Measurements from ENCODE around the gene CYP4B1. TPM values are rescaled to one million over a fixed set of nuclear protein-coding genes. Genes with fewer than 3 reads are reported as not detected.
A peak's percentile ranks its signal among the peaks of the same experiment; 100 is the strongest.
"Not testable (repeated sequence)": the region's sequence is repeated elsewhere in the genome, so short reads cannot be mapped to it uniquely, and the experiment has no call there.

Gene CYP4B1
- total and polyA plus RNA-seq, 12 donors, result 0.22 to 15.1 (median 5.5) TPM

- no peaks in the 10 kb centered on the region for H3K36me3 ChIP-seq (replicated peaks in 1 of 2)
- no peaks in the 10 kb centered on the region for H3K27me3 ChIP-seq
- TF ChIP-seq POLR2A (IDR thresholded peaks at IDR 0.05), result no peak
- TF ChIP-seq, protein P1, sequence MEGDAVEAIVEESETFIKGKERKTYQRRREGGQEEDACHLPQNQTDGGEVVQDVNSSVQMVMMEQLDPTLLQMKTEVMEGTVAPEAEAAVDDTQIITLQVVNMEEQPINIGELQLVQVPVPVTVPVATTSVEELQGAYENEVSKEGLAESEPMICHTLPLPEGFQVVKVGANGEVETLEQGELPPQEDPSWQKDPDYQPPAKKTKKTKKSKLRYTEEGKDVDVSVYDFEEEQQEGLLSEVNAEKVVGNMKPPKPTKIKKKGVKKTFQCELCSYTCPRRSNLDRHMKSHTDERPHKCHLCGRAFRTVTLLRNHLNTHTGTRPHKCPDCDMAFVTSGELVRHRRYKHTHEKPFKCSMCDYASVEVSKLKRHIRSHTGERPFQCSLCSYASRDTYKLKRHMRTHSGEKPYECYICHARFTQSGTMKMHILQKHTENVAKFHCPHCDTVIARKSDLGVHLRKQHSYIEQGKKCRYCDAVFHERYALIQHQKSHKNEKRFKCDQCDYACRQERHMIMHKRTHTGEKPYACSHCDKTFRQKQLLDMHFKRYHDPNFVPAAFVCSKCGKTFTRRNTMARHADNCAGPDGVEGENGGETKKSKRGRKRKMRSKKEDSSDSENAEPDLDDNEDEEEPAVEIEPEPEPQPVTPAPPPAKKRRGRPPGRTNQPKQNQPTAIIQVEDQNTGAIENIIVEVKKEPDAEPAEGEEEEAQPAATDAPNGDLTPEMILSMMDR (IDR thresholded peaks at IDR 0.05), result no peak
- WGBS, 4 donors, result 30 to 59% (median 56%) methylated on average over 2 to 5 of the region's 5 CpGs
- intact Hi-C loops (cut with DNase I), result no loop called here
- H3K27ac ChIP-seq, result peak overlapping the region in 1 of 5 donors; percentile 58
- no peaks in the 10 kb centered on the region for H3K4me1 ChIP-seq (replicated peaks in 1 of 2)
- H3K4me3 ChIP-seq, result no peak overlapping the region
- H3K9me3 ChIP-seq (replicated peaks in 1 of 3), result no peaks in the 10 kb centered on the region
- peak in 3 of 7 donors; percentile 31 to 66 (median 53) for DNase-seq
Observed at GRCh38 chr1:46820560-46821060, 21.8 kb downstream of the CYP4B1 start.

DNA sequence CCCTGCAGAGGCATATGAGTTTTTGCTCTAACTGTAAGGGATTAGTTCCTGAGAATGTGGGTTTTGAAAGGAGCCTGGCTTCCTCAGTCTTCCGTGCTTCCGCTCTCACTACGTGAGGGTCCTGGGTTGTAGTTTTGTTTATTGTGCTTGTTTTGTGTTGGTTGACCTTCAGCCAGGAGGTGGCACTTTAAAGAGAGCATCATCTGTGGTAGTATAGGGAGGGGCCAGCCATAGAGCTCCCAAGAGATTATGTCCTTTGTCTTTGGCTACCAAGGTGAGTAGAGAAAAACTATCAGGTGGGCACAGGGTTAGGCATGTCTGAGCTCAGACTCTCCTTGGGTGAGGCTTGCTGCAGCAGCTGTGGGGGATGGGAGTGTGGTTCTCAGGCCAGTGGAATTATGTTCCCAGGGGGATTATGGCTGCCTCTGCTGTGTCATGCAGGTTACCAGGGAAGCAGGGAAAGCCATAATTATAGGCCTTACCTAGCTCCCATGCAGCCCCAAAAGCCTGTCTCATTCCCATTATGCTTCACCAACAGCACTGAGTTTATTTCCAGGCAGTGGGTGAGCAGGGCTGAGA lies 23.5 kb downstream of the CYP4B1 start:
- intact Hi-C loops (cut with DNase I), result no loop called here

DNA sequence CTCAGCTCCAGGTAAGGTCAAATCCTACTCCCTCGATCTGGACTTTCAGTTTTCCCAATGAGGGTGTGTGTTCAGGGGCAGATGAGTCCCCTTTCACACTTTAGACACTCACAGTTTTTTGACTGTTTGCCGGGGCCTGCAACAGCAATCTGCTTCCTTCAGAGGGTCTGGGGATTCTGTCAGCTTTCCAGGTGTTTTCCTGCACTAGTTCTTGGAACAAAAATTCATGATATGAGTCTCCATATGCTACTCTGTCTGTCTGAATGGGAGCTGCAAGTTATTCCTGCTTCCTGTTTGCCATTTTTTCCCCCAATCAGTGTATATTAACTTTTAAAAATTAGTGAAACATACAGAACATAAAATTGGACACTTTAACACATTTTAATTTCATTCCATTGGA lies 24.3 kb downstream of the CYP4B1 start:
- Histone ChIP-seq H3K4me3 (no peak overlapping the region), H3K27ac (no peak overlapping the region), H3K9me3 (replicated peaks in 1 of 3) (no peaks in the 10 kb centered on the region), H3K4me1 (replicated peaks in 1 of 2) (no peaks in the 10 kb centered on the region), H3K27me3 (no peaks in the 10 kb centered on the region), H3K36me3 (replicated peaks in 1 of 2) (no peaks in the 10 kb centered on the region)
- TF ChIP-seq, protein P1 (IDR thresholded peaks at IDR 0.05), result no peak
- TF ChIP-seq POLR2A (IDR thresholded peaks at IDR 0.05), result no peak
- 31 to 52% (median 46%) methylated on average over 2 of the region's 2 CpGs for WGBS, 4 donors
- DNase-seq, result no peak
- intact Hi-C loops (cut with DNase I), result no loop called here

More for the DNA sequence above, 23.5 kb downstream of the CYP4B1 start:
- 71 to 84% (median 81%) methylated on average over 3 of the region's 3 CpGs for WGBS, 4 donors
- no peak for DNase-seq
- no peaks in the 10 kb centered on the region for H3K4me1 ChIP-seq (replicated peaks in 1 of 2)
- H3K4me3 ChIP-seq, result no peak overlapping the region
- TF ChIP-seq POLR2A (IDR thresholded peaks at IDR 0.05), result no peak
- TF ChIP-seq, protein P1 (IDR thresholded peaks at IDR 0.05), result no peak
- no peaks in the 10 kb centered on the region for H3K36me3 ChIP-seq (replicated peaks in 1 of 2)
- H3K27ac ChIP-seq, result peak overlapping the region in 1 of 5 donors; percentile 16
- no peaks in the 10 kb centered on the region for H3K9me3 ChIP-seq (replicated peaks in 1 of 3)
- H3K27me3 ChIP-seq, result no peaks in the 10 kb centered on the region

DNA sequence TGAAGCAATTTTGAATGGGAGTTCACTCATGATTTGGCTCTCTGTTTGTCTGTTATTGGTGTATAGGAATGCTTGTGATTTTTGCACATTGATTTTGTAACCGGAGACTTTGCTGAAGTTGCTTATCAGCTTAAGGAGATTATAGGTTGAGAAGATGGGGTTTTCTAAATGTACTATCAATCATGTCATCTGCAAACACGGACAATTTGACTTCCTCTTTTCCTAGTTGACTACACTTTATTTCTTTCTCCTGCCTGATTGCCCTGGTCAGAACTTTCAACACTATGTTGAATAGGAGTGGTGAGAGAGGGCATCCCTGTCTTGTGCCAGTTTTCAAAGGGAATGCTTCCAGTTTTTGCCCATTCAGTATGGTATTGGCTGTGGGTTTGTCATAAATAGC lies 28.0 kb downstream of the CYP4B1 start:
- H3K9me3 ChIP-seq (replicated peaks in 1 of 3); H3K4me3 ChIP-seq; intact Hi-C loops (cut with DNase I); H3K4me1 ChIP-seq (replicated peaks in 1 of 2); H3K36me3 ChIP-seq (replicated peaks in 1 of 2); DNase-seq; H3K27ac ChIP-seq; H3K27me3 ChIP-seq: not testable (repeated sequence)
- 58 to 65% (median 60%) methylated on average over 2 of the region's 2 CpGs for WGBS, 4 donors
